Endothelial cell (in vitro differentiated cells): ENCODE data around the gene ERC2. TPM values are rescaled to one million over a fixed set of nuclear protein-coding genes. Genes with fewer than 3 reads are reported as not detected.

Experiments
- DNase-seq: peaks from one replicate; pipeline ENCODE4 v3.0.0; 2021; ENCODE audit warnings: low spot score
- H3K27ac Mint-ChIP-seq: one replicate; pipeline ENCODE4 v1.8.0; 2021; ENCODE audit warnings: mixed read lengths, inconsistent platforms; ENCODE audit not compliant: unreplicated experiment
- H3K27me3 Mint-ChIP-seq: one replicate; pipeline ENCODE4 v1.8.0; 2021; ENCODE audit warnings: mild to moderate bottlenecking, moderate library complexity, mixed read lengths, inconsistent platforms; ENCODE audit not compliant: unreplicated experiment
- H3K36me3 Mint-ChIP-seq: one replicate; pipeline ENCODE4 v1.8.0; 2021; ENCODE audit warnings: mild to moderate bottlenecking, low read depth, mixed read lengths, inconsistent platforms; ENCODE audit not compliant: unreplicated experiment
- H3K4me1 Mint-ChIP-seq: one replicate; pipeline ENCODE4 v1.8.0; 2021; ENCODE audit warnings: mild to moderate bottlenecking, mixed read lengths, inconsistent platforms; ENCODE audit not compliant: unreplicated experiment
- H3K4me3 Mint-ChIP-seq: one replicate; pipeline ENCODE4 v1.8.0; 2021; ENCODE audit warnings: mild to moderate bottlenecking, mixed read lengths, inconsistent platforms; ENCODE audit not compliant: unreplicated experiment
- H3K9me3 Mint-ChIP-seq: one replicate; pipeline ENCODE4 v1.8.0; 2021; ENCODE audit warnings: mixed read lengths, inconsistent platforms; ENCODE audit not compliant: unreplicated experiment
- CTCF ChIP-seq: fragments of 200-600 bp; sonication (generic); IDR thresholded peaks from one replicate; pipeline ENCODE4 v1.5.0; 2021; ENCODE audit warnings: antibody characterized with exemption; ENCODE audit not compliant: unreplicated experiment
- total RNA-seq: library from RNA; stranded (reverse); fragmentation: NEBNext Ultra II Directional; extraction: Animal tissue kit (Norgen Biotek cat#: 25700); gene quantifications from one replicate; pipeline ENCODE4 v1.2.1, GENCODE V29; 2021; ENCODE audit not compliant: unreplicated experiment

Gene ERC2
- total RNA-seq, 1 donor from 2014 or later, result 20.5 TPM

DNA sequence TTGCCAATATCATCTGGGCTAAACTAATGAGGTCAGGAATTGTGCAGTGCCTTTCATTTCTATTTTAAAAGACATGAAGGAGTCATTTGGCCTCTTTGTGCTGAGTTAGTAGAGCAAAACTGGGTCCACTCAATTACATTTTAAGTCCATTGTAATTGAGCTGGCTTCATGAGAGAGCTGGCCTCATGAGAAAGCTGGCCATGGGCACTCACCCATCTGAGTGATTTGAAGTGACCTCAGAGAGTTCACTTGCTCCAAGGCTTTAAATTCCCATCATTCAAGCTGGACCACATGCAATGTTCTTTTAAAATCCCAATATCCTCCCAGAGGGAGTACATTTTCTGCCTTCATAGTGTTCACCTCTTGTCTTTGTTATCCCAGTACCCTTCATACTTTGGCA, 645.3 kb downstream of the ERC2 start:
- H3K27ac Mint-ChIP-seq, result no peak overlapping the region
- no peaks in the 10 kb centered on the region for H3K27me3 Mint-ChIP-seq
- TF ChIP-seq CTCF, result no peak
- H3K9me3 Mint-ChIP-seq, result no peaks in the 10 kb centered on the region
- no peaks in the 10 kb centered on the region for H3K36me3 Mint-ChIP-seq
- peaks cover 3% of the 10 kb centered on the region for H3K4me1 Mint-ChIP-seq
- no peak for DNase-seq
- no peak overlapping the region for H3K4me3 Mint-ChIP-seq

DNA sequence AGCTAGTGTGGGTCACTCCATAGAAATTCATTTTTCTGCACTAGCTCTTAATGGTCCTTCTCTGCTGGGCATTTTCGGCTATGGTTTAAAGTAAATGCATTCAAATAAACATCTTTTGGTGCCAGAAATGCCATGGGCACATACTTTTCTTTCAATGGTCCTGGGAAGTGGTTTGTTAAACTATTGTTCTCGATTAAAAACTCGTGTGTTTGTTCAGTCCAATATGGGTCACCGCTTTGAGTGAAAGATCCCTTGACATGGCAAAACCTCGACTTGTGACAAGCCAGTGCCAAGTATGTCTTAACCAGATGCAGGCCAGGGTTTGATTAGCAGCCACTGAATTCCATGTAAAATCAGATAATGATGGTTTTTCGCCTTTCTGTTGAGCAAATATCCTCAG, 649.3 kb downstream of the ERC2 start:
- DNase-seq, result no peak
- TF ChIP-seq CTCF, result no peak

GRCh38 chr3:55818485-55818884, 649.8 kb downstream of the ERC2 start:
- no peaks in the 10 kb centered on the region for H3K4me1 Mint-ChIP-seq
- no peak overlapping the region for H3K4me3 Mint-ChIP-seq
- H3K36me3 Mint-ChIP-seq, result no peaks in the 10 kb centered on the region
- TF ChIP-seq CTCF, result no peak
- H3K27me3 Mint-ChIP-seq, result no peaks in the 10 kb centered on the region
- DNase-seq, result no peak
- no peak overlapping the region for H3K27ac Mint-ChIP-seq
- no peaks in the 10 kb centered on the region for H3K9me3 Mint-ChIP-seq

More for the DNA sequence above, 649.3 kb downstream of the ERC2 start:
- Mint-ChIP-seq H3K4me1 (no peaks in the 10 kb centered on the region), H3K27me3 (no peaks in the 10 kb centered on the region), H3K9me3 (no peaks in the 10 kb centered on the region), H3K4me3 (no peak overlapping the region), H3K36me3 (no peaks in the 10 kb centered on the region), H3K27ac (no peak overlapping the region)

GRCh38 chr3:55816794-55817576, 651.3 kb downstream of the ERC2 start:
- Mint-ChIP-seq H3K9me3 (no peaks in the 10 kb centered on the region), H3K27me3 (no peaks in the 10 kb centered on the region), H3K4me3 (no peak overlapping the region), H3K4me1 (no peaks in the 10 kb centered on the region), H3K27ac (no peak overlapping the region), H3K36me3 (no peaks in the 10 kb centered on the region)
- no peak for DNase-seq
- no peak for TF ChIP-seq CTCF

DNA sequence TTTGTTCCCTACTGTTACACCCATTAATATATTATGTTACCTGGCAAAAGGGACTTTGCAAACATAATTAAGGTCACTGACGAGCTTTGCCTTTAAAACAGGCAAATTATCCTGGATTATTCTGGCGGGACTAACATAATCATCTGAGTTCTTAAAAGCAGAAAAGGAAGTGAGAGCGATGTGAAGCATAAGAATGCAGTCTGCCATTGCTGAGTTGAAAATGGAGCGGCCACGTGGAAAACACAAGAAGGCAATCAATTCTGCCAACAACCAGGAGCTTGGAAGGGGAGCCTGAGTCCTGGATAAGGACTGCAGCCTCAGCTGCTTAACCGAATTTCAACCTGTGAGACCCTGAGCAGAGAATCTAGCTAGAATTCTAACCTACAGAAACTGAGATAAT, 653.0 kb downstream of the ERC2 start:
- H3K27ac Mint-ChIP-seq, result no peak overlapping the region
- H3K36me3 Mint-ChIP-seq, result no peaks in the 10 kb centered on the region
- no peaks in the 10 kb centered on the region for H3K27me3 Mint-ChIP-seq
- no peaks in the 10 kb centered on the region for H3K4me1 Mint-ChIP-seq
- H3K9me3 Mint-ChIP-seq, result no peaks in the 10 kb centered on the region
- TF ChIP-seq CTCF, result no peak
- DNase-seq, result no peak
- no peak overlapping the region for H3K4me3 Mint-ChIP-seq
